ENCODE data around the gene TMEM240.
"Not testable (repeated sequence)": the region's sequence is repeated elsewhere in the genome, so short reads cannot be mapped to it uniquely, and the experiment has no call there.

TMEM240 gene

DNA sequence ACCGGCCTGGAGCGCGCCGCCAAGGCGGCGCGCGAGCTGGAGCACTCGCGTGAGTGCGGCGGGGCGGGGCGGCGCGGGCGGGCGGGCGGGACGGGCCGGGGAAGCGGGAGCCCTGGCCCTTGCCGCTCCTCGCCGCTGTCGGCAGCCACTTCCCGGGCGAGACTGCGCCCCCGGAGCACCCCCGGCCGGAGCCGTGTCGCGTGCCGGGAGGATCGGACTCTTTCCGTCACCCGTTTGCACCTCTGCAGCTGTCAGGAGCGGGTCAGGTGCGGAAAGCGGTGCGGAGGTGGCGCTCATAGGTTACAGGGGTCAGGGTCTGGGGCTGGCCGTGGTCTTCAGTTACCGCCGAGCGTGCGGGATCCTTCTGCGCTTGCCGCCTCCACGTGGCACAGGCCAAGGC lies 28.0 kb downstream of the TMEM240 start:
- POLR2A ChIA-PET, result interaction anchor here (0.9 kb wide), 1 partner anchor 17 kb away, joined by 4 read pairs; no protein-coding TSS in a partner anchor
- DNase-seq (ENCODE audit: low read depth, low spot score); CTCF ChIA-PET: not testable (repeated sequence)
- peak overlapping the region; percentile 57 for H3K4me3 ChIP-seq (ENCODE audit: low read depth, low read length)

DNA sequence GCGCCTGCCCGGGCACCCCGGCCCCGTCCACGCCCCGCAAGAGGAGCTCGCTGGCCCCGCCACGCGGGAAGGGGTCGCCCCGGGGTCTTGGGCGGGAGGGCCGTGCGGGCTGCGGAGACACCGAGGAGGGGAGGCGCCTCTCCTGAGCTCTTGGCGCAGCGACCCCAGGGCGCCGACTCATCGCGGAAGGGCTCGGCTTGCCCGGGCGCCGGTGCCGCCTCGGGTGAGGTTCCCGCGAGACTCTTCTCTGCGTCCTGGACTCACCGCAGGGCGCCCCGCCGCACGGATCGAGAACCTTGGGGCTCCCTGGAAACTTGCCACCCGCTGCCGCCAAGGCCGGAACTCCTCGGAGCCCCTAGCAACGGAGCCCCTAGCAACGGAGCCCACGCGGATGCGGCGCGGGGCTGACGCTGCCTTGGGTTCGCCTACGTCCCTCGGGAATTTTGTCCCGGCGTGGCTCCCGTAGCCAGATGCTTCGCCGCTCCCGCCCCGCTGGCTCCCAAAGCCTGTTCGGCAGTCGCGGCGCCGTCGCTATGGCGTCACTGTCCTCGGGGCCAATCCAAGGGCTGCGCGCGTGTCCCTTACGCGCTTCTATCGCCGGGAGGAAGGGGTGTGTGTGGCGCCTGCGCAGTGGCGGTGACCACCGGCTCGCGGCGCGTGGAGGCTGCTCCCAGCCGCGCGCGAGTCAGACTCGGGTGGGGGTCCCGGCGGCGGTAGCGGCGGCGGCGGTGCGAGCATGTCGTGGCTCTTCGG lies 28.7 kb downstream of the TMEM240 start, which contains the start of gene ATAD3A:
Gene ATAD3A (plus strand): TSS at position 630 of the 753 bp plus-strand sequence. CDS start 107 bp downstream, at position 737.
- no peak for TF ChIP-seq CTCF (IDR thresholded peaks at IDR 0.05; ENCODE audit: insufficient read depth, low read length, missing control alignments)
- peak within 1 kb of the TSS; percentile 93 for H3K4me3 ChIP-seq (ENCODE audit: low read depth, low read length)
- CTCF ChIA-PET, result no interaction called here
- POLR2A ChIA-PET, result interaction anchor here (0.9 kb wide), 2 partner anchors 16 to 103 kb away, joined by 3 to 4 read pairs; partner anchors contain the start of gene MIB2
- peak; percentile 77 for DNase-seq (ENCODE audit: low read depth, low spot score)

GRCh38 chr1:1510912-1511532 lies 29.4 kb downstream of the TMEM240 start:
- ChIA-PET CTCF (no interaction called here), POLR2A (interaction anchor here (0.9 kb wide), 1 partner anchor 104 kb away, joined by 3 read pairs; the partner anchor contains the start of gene MIB2)
- no peak for TF ChIP-seq CTCF (IDR thresholded peaks at IDR 0.05; ENCODE audit: insufficient read depth, low read length, missing control alignments)
- H3K4me3 ChIP-seq (ENCODE audit: low read depth, low read length), result peak overlapping the region; percentile 93
- DNase-seq (ENCODE audit: low read depth, low spot score), result no peak

DNA sequence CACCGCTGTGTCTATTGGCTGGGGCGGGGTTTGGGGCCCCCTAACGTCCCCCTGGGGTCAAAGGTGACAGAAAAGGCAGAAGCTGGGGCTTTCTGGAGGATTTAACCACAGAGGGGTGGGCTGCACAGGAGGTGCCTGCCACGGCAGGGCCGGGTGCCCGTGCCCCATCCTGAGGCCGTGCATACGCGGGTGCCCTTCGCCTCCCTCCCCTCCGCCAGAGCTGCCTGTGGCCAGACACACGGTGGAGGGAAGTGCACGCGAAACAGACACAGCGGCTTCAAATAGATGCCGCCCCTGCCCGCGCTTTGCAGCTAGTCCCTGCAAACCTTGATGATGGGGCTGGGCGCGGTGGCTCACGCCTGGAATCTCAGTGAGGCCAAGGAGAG lies 31.0 kb downstream of the TMEM240 start:
- CTCF ChIA-PET; H3K4me3 ChIP-seq (ENCODE audit: low read depth, low read length); POLR2A ChIA-PET; DNase-seq (ENCODE audit: low read depth, low spot score): not testable (repeated sequence)

GRCh38 chr1:1508775-1509464 lies 31.5 kb downstream of the TMEM240 start:
- CTCF ChIA-PET; H3K4me3 ChIP-seq (ENCODE audit: low read depth, low read length); POLR2A ChIA-PET; DNase-seq (ENCODE audit: low read depth, low spot score): not testable (repeated sequence)

GRCh38 chr1:1507305-1507704 lies 33.1 kb downstream of the TMEM240 start:
- TF ChIP-seq CTCF (IDR thresholded peaks at IDR 0.05; ENCODE audit: insufficient read depth, low read length, missing control alignments), result no peak
- no peak for DNase-seq (ENCODE audit: low read depth, low spot score)
- CTCF ChIA-PET, result no interaction called here
- POLR2A ChIA-PET, result no interaction called here
- H3K4me3 ChIP-seq (ENCODE audit: low read depth, low read length), result no peak overlapping the region

GRCh38 chr1:1505801-1506200 lies 34.6 kb downstream of the TMEM240 start:
- CTCF ChIA-PET, result interaction anchor here (0.9 to 2.3 kb wide), 6 partner anchors 48 to 192 kb away, joined by 3 to 13 read pairs (median 3); partner anchors contain the start of genes AURKAIP1 and CCNL2
- H3K4me3 ChIP-seq (ENCODE audit: low read depth, low read length); POLR2A ChIA-PET; DNase-seq (ENCODE audit: low read depth, low spot score): not testable (repeated sequence)

GRCh38 chr1:1505366-1505798 lies 35.0 kb downstream of the TMEM240 start:
- DNase-seq (ENCODE audit: low read depth, low spot score); POLR2A ChIA-PET; H3K4me3 ChIP-seq (ENCODE audit: low read depth, low read length): not testable (repeated sequence)
- CTCF ChIA-PET, result interaction anchor here (0.9 to 2.3 kb wide), 7 partner anchors 9 to 192 kb away, joined by 3 to 13 read pairs (median 3); partner anchors contain the start of genes AURKAIP1 and CCNL2
